Glutamatergic neuron (in vitro differentiated cells): ENCODE data around the gene HYAL4. TPM values are rescaled to one million over a fixed set of nuclear protein-coding genes. Genes with fewer than 3 reads are reported as not detected.
"Not testable (repeated sequence)": the region's sequence is repeated elsewhere in the genome, so short reads cannot be mapped to it uniquely, and the experiment has no call there.

ENCODE experiments used
- DNase-seq: peaks from one replicate; pipeline ENCODE4 v3.0.0; 2022
- H3K27ac Mint-ChIP-seq: one replicate; pipeline ENCODE4 v1.8.0; 2020; ENCODE audit warnings: mild to moderate bottlenecking, mixed read lengths, inconsistent platforms; ENCODE audit not compliant: unreplicated experiment
- H3K27me3 Mint-ChIP-seq: one replicate; pipeline ENCODE4 v1.8.0; 2020; ENCODE audit warnings: mild to moderate bottlenecking, moderate library complexity, mixed read lengths, inconsistent platforms; ENCODE audit not compliant: unreplicated experiment
- H3K36me3 Mint-ChIP-seq: one replicate; pipeline ENCODE4 v1.8.0; 2020; ENCODE audit warnings: mild to moderate bottlenecking, mixed read lengths, inconsistent platforms; ENCODE audit not compliant: unreplicated experiment
- H3K4me1 Mint-ChIP-seq: one replicate; pipeline ENCODE4 v1.8.0; 2020; ENCODE audit warnings: mild to moderate bottlenecking, low read depth, mixed read lengths, inconsistent platforms; ENCODE audit not compliant: unreplicated experiment
- H3K4me3 Mint-ChIP-seq: one replicate; pipeline ENCODE4 v1.8.0; 2020; ENCODE audit warnings: mild to moderate bottlenecking, mixed read lengths, inconsistent platforms; ENCODE audit not compliant: unreplicated experiment
- H3K9me3 Mint-ChIP-seq: one replicate; pipeline ENCODE4 v1.8.0; 2020; ENCODE audit warnings: mild to moderate bottlenecking, moderate library complexity, mixed read lengths, inconsistent platforms; ENCODE audit not compliant: unreplicated experiment
- CTCF ChIP-seq: fragments of 200-600 bp; sonication (generic); IDR thresholded peaks from one replicate; pipeline ENCODE4 v1.5.0; 2021; ENCODE audit not compliant: partially characterized antibody, unreplicated experiment
- total RNA-seq: library from RNA; stranded (reverse); fragmentation: NEBNext Ultra II Directional; extraction: Animal tissue kit (Norgen Biotek cat#: 25700); gene quantifications from one replicate; pipeline ENCODE4 v1.2.1, GENCODE V29; 2021; ENCODE audit not compliant: unreplicated experiment

The HYAL4 gene
- total RNA-seq, 1 donor from 2014 or later = not detected

DNA sequence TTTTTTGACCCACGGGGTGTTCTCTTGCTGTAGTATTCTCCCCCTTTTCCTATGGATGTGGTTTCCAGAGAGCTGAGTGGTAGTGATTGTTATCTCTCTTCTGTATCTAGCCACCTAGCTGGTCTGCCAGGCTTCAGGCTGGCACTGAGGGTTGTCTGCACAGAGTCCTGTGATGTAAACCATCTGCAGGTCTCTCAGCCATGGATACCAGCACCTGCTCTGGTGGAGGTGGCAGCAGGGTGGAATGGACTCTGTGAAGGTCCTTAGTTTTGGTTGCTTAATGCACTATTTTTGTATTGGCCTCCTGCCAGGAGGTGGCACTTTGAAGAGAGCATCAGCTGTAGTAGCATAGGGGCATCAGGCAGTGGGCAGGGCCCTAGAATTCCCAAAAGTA, 851 bp downstream of the HYAL4 start:
- Mint-ChIP-seq H3K9me3 (no peaks in the 10 kb centered on the region), H3K4me1 (no peaks in the 10 kb centered on the region), H3K27ac (no peak overlapping the region)

GRCh38 chr7:123846217-123846891, 1.4 kb downstream of the HYAL4 start:
- DNase-seq = no peak

More for the DNA sequence above, 851 bp downstream of the HYAL4 start:
- no peak for DNase-seq
- Mint-ChIP-seq H3K27me3 (no peaks in the 10 kb centered on the region), H3K4me3 (no peak overlapping the region), H3K36me3 (no peaks in the 10 kb centered on the region)
- TF ChIP-seq CTCF = no peak

GRCh38 chr7:123847868-123848267, 2.9 kb downstream of the HYAL4 start:
- H3K27me3 Mint-ChIP-seq = peaks cover 1% of the 10 kb centered on the region
- no peak overlapping the region for H3K4me3 Mint-ChIP-seq
- H3K36me3 Mint-ChIP-seq = no peaks in the 10 kb centered on the region
- no peak for DNase-seq
- no peaks in the 10 kb centered on the region for H3K4me1 Mint-ChIP-seq
- no peak overlapping the region for H3K27ac Mint-ChIP-seq
- TF ChIP-seq CTCF = no peak
- H3K9me3 Mint-ChIP-seq = no peaks in the 10 kb centered on the region

More at GRCh38 chr7:123846217-123846891, 1.4 kb downstream of the HYAL4 start:
- no peaks in the 10 kb centered on the region for H3K4me1 Mint-ChIP-seq
- H3K9me3 Mint-ChIP-seq = no peaks in the 10 kb centered on the region
- H3K4me3 Mint-ChIP-seq = no peak overlapping the region
- H3K27ac Mint-ChIP-seq = no peak overlapping the region
- no peak for TF ChIP-seq CTCF
- no peaks in the 10 kb centered on the region for H3K36me3 Mint-ChIP-seq
- peaks cover 1% of the 10 kb centered on the region for H3K27me3 Mint-ChIP-seq

DNA sequence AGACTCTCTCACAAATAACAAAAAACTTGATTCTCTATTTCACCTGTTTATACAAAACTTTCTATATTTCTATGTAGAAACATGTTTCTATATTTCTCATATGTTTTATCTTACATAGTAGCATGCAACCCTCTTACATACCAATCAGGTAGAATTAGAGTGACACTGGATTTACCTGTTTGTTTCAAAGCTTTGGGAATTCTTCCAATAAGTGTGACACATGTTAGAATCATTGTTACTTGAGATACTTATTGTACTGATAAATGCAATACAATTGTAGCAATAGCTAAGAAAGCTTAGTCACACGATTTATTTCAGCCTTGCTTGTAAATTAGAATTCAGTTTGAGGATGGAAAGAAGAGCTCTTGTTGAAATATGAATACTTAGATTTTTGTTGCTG, 4.9 kb downstream of the HYAL4 start:
- DNase-seq = no peak
- TF ChIP-seq CTCF = no peak
- Mint-ChIP-seq H3K36me3 (no peaks in the 10 kb centered on the region), H3K27me3 (peaks cover 1% of the 10 kb centered on the region), H3K4me1 (no peaks in the 10 kb centered on the region), H3K9me3 (no peaks in the 10 kb centered on the region), H3K27ac (no peak overlapping the region), H3K4me3 (no peak overlapping the region)

DNA sequence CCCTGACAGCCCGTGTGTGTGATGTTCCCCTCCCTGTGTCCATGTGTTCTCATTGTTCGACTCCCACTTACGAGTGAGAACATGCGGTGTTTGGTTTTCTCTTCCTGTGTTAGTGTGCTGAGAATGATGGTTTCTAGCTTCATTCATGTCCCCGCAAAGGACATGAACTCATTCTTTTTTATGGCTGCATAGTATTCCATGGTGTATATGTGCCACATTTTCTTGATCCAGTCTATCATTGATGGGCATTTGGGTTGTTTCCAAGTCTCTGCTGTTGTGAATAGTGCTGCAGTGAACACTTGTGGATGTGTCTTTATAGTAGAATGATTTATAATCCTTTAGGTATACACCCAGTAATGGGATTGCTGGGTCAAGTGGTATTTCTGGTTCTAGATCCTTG, 6.4 kb downstream of the HYAL4 start:
- not testable (repeated sequence) for H3K27ac Mint-ChIP-seq, H3K4me3 Mint-ChIP-seq

DNA sequence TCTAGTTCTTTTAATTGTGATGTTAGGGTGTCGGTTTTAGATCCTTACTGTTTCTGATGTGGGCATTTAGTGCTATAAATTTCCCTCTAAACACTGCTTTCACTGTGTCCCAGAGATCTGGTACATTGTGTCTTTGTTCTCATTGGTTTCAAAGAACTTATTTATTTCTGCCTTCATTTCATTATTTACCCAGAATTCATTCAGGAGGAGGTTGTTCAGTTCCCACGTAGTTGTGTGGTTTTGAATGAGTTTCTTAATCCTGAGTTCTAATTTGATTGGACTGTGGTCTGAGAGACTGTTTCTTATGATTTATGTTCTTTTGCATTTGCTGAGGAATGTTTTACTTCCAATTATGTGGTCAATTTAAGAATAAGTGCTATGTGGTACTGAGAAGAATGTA, 9.3 kb downstream of the HYAL4 start:
- H3K36me3 Mint-ChIP-seq, H3K27me3 Mint-ChIP-seq: not testable (repeated sequence)

More for the DNA sequence above, 6.4 kb downstream of the HYAL4 start:
- DNase-seq, H3K4me1 Mint-ChIP-seq, H3K27me3 Mint-ChIP-seq, H3K36me3 Mint-ChIP-seq, H3K9me3 Mint-ChIP-seq: not testable (repeated sequence)

GRCh38 chr7:123856428-123856827, 11.5 kb downstream of the HYAL4 start:
- not testable (repeated sequence) for H3K27ac Mint-ChIP-seq, H3K9me3 Mint-ChIP-seq, H3K4me1 Mint-ChIP-seq, DNase-seq, H3K27me3 Mint-ChIP-seq, H3K36me3 Mint-ChIP-seq, H3K4me3 Mint-ChIP-seq

More for the DNA sequence above, 9.3 kb downstream of the HYAL4 start:
- not testable (repeated sequence) for H3K4me3 Mint-ChIP-seq, H3K4me1 Mint-ChIP-seq, H3K27ac Mint-ChIP-seq, DNase-seq, H3K9me3 Mint-ChIP-seq
